HK-2 (cell line): ENCODE measurements around the gene COL17A1.

Experiments used
- DNase-seq: peaks from one replicate; pipeline ENCODE4 v3.0.0-alpha.2; 2018; ENCODE audit not compliant: unreplicated experiment

COL17A1 gene

DNA sequence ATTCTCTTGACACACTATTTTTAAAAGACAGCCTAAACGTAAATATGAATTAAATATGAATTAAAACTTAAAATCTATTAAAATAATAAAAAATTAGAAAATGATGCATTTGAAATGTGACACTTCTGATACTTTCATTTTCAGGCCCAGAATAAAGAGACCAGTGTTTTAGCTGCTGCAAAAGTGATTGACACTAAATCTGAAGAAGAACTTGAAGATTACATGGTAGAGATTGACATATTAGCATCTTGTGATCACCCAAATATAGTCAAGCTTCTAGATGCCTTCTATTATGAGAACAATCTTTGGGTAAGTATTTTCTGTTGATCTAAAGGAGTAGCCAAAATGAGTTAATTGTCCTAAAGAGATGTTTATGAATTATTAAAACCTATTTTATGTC, 95.1 kb downstream of the COL17A1 start:
- no peak for DNase-seq

DNA sequence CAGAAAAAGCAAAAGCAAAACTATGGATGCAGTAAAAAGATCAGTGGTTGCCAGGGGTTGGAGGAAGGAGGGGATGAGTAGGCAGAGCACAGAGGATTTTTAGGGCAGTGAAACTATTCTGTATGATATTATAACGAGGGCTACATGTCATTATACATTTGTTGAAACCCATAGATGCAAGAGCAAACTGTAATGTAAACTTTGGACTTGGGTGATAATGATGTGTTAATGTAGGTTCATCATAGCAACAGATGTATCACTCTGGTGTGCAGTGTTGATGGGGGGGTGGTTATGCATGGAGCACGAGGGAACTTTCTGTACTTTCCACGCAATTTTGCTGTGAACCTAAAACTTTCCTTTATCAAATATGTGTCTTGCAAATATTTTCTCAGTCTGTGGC, 95.6 kb downstream of the COL17A1 start:
- no peak for DNase-seq

DNA sequence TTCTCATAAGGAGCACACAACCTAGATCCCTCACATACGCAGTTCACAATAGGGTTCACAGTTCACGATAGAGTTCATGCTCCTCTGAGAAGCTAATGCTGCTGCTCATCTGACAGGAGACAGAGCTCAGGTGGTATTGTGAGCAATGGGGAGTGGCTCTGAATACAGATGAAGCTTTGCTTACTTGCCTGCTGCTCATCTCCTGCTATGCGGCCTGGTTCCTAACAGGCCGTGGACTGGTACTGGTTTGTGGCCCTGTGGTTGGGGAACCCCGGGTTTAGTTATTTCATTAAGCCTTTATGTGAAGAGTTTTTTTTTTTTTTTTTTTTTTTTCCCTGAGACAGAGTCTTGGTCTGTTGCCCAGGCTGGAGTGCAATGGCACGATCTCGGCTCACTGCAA, 99.3 kb downstream of the COL17A1 start:
- no peak for DNase-seq

DNA sequence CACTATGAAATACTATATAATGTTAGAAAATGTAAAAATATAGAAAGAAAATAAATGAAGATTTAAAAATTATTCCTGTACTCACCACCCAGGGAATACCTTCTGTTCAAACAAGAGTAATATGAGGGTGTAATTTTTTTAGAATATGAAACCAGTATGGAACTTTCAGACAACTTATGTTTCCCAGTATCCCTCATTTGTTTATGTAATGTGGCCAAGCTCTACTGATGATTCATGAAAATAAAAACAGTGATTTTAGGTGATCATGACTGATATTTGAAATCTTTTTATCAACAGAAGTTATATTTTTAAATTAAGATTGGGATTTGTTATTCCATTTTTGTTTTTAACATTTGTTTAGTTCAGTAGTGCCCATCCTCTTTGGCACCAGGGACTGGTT, 100.0 kb downstream of the COL17A1 start:
- DNase-seq = no peak

DNA sequence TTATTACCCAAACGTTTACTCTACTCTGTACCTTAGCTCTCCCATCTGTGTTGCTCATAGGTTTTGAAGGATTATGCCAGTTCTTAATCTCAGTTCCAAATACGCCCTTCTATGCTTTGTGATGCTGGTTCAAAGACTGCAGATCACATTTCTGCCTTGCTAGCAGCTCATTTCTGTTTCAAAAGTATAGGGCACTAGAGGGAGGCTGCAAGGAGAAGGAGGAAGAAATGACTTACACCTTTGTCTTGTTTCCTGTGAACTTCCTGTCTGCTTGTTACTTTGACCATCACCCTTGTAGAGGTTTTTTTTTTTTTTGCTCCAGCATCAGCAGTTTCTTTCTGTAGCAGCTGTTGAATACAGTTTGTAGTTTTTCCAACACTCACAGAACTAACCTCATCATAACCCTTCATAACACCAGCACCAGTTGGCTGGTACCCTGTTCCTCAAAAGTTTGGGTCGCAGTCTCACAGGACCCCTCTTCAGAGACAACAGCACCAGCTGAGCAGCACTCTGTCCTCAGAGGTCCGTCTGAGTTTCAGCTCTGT, 102.2 kb downstream of the COL17A1 start:
- no peak for DNase-seq

DNA sequence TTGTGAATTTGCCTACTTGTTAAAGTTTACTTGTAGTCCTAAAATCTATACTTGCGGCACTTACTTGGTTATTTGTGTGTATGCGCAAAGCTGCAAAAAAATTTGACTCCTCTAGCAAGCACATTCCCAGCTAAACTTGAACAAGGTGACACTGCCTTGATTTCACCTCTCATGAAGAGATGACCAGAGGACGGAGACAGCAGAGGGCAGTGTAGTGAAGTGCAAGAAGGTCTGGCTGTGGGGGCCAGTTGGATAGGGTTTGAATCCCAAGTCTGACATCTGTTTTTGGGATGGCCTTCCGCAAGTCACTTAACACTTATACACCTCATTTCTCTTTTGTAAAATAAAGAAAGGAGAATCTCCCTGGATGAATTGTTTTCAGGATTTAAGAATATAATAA, 103.0 kb downstream of the COL17A1 start:
- peak; percentile 10 for DNase-seq
